Keratinocyte (primary cell): ENCODE data around the gene RSKR.

Experiments used
- CTCF ChIP-seq, 3 experiments: IDR thresholded peaks in 1 of 3; conservative IDR thresholded peaks in 1 of 3; optimal IDR thresholded peaks in 1 of 3; 2 replicates in 2 of 3; 3 replicates in 1 of 3; pipeline versions ENCODE3 to v1.5.1; 2011; ENCODE audit warnings: low read length in 3 of 3, mild to moderate bottlenecking in 3 of 3, moderate library complexity in 2 of 3, control low read depth in 1 of 3, inconsistent platforms in 1 of 3; ENCODE audit not compliant: insufficient read depth in 2 of 3; ENCODE audit errors: extremely low read depth in 1 of 3
- EZH2 ChIP-seq: IDR thresholded peaks from one replicate; pipeline ENCODE4 v1.6.1; 2012; ENCODE audit warnings: inconsistent platforms, mild to moderate bottlenecking, low read length, moderate library complexity

- no peak for TF ChIP-seq EZH2
- no peak for TF ChIP-seq CTCF (optimal IDR thresholded peaks at IDR 0.05 in 1 of 3, IDR thresholded peaks at IDR 0.05 in 1 of 3, conservative IDR thresholded peaks at IDR 0.05 in 1 of 3; ENCODE audit: extremely low read depth in 1 of 3, insufficient read depth in 2 of 3, low read length in 3 of 3)
These were observed 3.6 kb downstream of the RSKR start for GRCh38 chr17:28610376-28610775.
